HG03159 (cell line): ENCODE results near the gene IFT122.
"Not testable (repeated sequence)": the region's sequence is repeated elsewhere in the genome, so short reads cannot be mapped to it uniquely, and the experiment has no call there.

Source experiments
- ATAC-seq: cut with Tn5 transposase; IDR thresholded peaks from one replicate; pipeline ENCODE4 v1.9.1; 2021; ENCODE audit warnings: mild to moderate bottlenecking, moderate library complexity; ENCODE audit not compliant: unreplicated experiment

IFT122 gene

GRCh38 chr3:129534428-129535027 is 94.5 kb downstream of the IFT122 start:
- ATAC-seq, result no peak

- ATAC-seq, result no peak
Measured at GRCh38 chr3:129535075-129535474, 95.1 kb downstream of the IFT122 start.

DNA sequence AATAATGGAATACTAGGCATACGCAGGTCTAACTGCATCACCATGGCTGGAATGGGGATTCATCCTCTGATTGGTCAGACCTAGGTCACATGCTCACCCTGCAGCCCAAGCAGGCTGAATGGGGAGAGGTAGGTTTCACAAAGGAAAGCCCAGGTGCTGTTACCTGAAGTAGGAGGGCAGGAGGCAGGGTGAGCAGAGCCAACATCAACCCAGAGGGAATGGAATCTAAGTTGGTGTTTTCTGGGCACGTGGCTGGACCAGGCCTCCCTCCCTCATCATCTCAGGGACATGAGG is 96.3 kb downstream of the IFT122 start:
- ATAC-seq, result no peak

GRCh38 chr3:129536804-129537203 is 96.8 kb downstream of the IFT122 start:
- ATAC-seq, result no peak

DNA sequence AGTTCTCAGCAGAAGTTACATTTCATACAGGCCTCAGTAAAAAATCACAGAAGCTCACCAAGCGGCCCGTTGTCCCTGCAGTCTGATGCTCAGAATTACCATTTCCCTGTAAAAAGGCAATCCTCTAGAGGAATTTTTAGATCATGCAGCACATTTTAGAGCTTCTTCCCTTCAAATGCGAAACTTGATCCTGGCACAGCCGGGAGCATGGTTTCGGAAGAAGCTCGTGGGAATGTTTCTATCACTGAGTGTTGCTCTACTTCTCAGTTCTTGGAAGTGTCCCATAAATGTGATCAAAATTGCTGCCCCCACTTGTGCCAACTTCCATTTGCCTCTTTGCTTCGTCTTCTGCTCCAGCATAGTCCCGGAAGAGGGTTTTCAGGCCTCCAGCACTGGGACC is 99.2 kb downstream of the IFT122 start:
- no peak for ATAC-seq

- no peak for ATAC-seq
Measured at GRCh38 chr3:129540776-129541516, 100.9 kb downstream of the IFT122 start.

GRCh38 chr3:129542747-129543146 is 102.7 kb downstream of the IFT122 start:
- ATAC-seq, result no peak

- no peak for ATAC-seq
Measured at GRCh38 chr3:129543156-129543790, 103.2 kb downstream of the IFT122 start, which contains the start of gene H1-8. H1-8 (plus strand) TSS chr3:129543175; CDS start chr3:129543219, 44 bp downstream.

DNA sequence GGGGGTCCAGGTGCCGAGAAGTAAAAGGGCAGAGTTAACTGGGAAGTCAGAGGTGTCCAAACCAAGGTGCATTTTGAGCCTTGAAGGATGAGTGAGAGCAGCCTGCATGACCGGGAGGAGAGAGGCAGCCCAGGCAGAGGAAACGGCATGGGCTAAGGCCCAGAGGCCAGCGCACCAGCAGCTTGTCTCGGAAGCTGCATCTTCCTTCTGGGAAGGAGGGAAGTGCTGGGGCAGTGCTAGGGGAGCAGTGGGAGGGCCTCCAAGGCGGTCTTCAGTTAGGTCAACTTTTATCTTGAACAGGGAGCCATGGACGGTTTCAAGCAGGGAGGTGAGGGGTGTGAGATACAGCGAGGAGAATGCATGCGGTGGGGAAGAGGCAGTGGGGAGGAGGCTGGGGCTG is 104.0 kb downstream of the IFT122 start:
- no peak for ATAC-seq

DNA sequence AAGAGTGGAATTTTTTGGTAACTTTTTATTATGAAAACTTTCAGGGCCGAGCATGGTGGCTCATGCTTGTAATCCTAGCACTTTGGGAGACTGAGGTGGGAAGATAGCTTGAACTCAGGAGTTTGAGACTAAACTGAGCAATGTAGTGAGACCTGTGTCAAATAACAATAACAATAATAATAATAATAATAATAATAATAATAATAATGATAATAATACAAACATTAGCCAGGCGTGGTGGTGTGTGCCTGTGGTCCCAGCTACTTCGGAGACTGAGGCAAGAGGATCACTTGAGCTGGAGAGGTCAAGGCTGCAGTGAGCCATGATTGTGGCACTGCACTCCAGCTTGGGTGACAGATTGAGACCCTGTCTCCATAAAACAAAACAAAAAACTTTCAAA is 105.9 kb downstream of the IFT122 start:
- not testable (repeated sequence) for ATAC-seq

- no peak for ATAC-seq
Measured at GRCh38 chr3:129547241-129547640, 107.2 kb downstream of the IFT122 start.

GRCh38 chr3:129548104-129548965 is 108.3 kb downstream of the IFT122 start:
- ATAC-seq, result no peak

GRCh38 chr3:129549006-129549800 is 109.2 kb downstream of the IFT122 start:
- ATAC-seq, result no peak

- ATAC-seq, result no peak
Measured at GRCh38 chr3:129549805-129550204, 109.8 kb downstream of the IFT122 start.

DNA sequence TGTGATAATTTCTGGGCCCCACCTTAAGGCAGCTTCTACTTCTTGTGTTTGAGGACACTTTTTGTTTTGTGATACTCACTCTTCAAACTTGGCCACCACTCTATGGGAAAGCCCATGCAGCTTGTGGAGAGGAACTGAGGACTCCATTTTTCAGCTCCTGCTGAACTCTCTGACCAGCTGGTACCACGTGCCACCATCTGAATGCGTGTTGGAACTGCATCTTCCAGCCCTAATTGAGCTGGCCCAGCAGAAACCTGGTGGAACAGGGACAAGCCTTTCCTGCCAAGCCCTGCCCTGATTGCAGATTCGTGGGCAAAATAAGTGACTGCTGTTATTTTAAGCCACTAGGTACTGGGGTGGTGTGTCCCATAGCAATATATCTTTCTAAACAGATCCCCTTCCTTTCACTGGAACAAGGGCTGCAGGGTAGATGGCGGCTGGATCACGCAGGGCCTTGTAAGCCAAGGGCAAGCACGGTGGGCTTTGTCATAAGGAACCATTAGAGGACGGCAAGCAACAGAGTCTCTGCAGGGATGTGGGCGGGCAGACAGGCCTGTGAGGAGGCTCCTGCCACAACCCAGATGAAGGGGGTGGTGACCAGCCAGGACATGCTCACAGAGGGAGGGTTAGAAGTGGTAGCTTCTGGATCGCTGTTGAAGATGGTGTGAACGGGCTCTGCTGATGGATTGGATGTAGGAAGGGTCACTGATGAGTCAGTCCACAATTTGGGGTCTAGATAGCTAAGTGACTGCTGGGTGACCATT is 112.4 kb downstream of the IFT122 start:
- ATAC-seq, result no peak

DNA sequence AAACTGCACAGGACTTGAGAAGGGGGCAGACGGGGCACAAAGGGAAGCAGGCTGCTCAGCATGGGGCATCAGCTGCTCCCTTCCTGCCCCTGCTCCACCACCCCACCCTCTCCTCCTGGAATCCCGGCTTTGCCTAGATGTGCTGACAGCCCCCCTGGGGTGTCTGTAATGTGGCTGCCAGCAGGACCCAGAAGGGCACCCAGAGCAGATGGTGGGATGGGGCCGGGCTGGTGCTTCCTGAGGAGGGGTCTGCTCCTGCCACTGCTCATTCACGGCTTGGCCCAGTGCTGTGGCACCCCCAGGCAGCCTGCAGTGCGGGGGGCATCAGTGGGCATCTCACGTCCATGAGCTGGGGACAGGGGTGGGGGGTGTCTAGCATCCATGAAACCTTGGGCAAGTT is 113.1 kb downstream of the IFT122 start:
- ATAC-seq, result no peak

DNA sequence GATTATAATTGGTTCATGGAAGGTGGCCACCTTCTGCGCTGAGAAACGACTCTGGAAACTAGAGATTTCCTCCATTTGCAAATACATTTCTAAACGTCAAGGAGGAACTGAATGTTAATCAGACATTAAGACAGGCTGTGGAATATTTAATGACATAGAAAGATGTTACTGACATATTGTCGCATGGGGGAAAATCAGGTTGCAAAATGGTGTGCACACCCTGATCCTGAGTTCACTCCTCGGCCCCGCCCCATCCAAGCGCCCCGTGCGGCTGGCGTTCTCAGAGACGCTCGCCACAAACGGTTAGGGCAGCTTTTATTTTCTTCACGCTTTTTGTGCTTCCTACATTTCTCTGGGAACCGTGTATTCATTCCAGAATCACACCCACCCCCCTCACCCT is 113.7 kb downstream of the IFT122 start:
- ATAC-seq, result no peak

DNA sequence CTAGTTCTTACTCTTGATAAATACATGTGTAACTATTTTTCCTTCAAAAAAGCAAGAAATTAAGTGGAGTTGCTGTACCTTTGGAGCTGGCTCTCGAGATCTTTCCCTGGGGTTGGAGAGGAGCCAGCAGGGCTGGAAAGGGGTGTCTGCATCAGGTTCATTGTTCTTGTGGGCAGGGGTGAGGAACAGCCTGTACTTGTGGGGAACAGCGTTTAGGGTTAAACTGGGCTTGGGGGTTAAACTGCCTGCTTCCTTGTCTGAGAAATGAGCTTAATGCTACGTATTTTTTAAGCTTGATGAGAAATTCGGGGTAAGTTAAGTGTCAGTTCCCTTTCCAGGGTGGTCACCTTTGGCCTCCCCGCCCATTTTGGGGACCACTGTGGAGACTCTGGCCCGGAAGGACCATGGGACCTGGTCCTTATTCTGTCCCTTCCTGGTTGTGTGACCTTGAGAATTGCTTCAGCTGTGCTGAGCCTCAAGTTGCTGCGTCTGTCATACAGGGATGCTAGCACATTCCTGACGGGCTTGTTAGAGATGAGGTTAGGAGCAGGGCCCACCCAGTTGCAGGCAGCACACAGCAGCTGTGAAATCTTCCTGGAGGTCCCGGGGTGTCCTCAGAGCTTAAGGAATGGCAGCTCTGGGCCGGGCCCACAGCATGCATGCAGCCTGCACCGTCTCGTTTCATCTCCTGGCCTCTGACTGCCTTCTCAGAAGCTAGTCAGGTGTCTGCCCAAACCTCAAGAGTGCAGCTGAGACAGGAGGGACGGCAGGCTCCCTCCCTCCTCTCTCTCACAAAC is 114.5 kb downstream of the IFT122 start:
- no peak for ATAC-seq

GRCh38 chr3:129555153-129555550 is 115.1 kb downstream of the IFT122 start:
- ATAC-seq, result no peak
